ENCODE measurements around the gene PTPRA. TPM values are rescaled to one million over a fixed set of nuclear protein-coding genes. Genes with fewer than 3 reads are reported as not detected.
A peak's percentile ranks its signal among the peaks of the same experiment; 100 is the strongest.

Gene PTPRA
- total RNA-seq, 1 donor from 2014 or later, result 59.5 TPM

DNA sequence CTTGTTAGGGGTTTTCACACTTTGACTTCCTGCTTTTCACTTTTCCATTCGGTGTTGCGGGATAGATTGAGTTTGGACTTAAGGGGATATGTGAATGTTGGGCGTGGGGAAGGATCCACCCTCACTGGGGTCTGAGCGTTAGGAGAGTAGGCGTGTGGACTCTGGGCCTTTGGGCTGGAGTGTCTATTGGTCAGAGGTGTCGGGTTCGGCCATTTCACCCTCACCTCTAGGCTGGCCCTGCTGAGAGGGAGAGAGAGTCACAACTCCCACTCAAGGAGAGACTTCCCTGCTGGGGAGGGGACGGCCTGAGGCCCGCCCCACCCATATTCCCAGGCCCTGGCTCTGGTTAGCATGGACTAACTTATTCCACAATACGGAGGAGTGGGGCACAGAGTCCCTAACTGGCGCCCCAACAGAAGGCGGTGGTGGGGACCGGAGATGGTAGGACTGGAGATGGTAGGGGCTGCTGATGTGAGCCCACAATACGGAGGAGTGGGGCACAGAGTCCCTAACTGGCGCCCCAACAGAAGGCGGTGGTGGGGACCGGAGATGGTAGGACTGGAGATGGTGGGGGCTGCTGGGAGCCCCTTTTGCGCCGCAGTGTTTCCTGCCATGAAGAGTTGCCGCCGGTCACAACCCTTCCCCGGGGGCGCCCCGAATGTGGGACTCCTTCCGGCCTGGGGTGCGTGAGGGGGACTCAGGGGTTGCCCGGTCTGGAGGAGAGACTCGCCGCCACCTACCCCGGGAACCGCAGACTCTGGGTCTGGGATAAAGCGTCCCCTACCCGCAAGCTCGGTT is 1.4 kb upstream of the PTPRA start:
- no peak for DNase-seq
- Mint-ChIP-seq H3K36me3 (ENCODE audit: unreplicated experiment) (no peaks in the 10 kb centered on the region), H3K4me1 (ENCODE audit: low read depth, unreplicated experiment) (peaks cover 13% of the 10 kb centered on the region), H3K9me3 (ENCODE audit: unreplicated experiment) (no peaks in the 10 kb centered on the region), H3K27ac (ENCODE audit: unreplicated experiment) (no peak overlapping the region), H3K27me3 (ENCODE audit: unreplicated experiment) (peaks cover 5% of the 10 kb centered on the region), H3K4me3 (ENCODE audit: unreplicated experiment) (peak overlapping the region; percentile 92)
- no peak for TF ChIP-seq CTCF (IDR thresholded peaks at IDR 0.05; ENCODE audit: partially characterized antibody, unreplicated experiment)

GRCh38 chr20:2872459-2873009 is 747 bp upstream of the PTPRA start:
- Mint-ChIP-seq H3K36me3 (ENCODE audit: unreplicated experiment) (no peaks in the 10 kb centered on the region), H3K4me1 (ENCODE audit: low read depth, unreplicated experiment) (peaks cover 13% of the 10 kb centered on the region), H3K27ac (ENCODE audit: unreplicated experiment) (peak overlapping the region; percentile 75), H3K9me3 (ENCODE audit: unreplicated experiment) (no peaks in the 10 kb centered on the region), H3K27me3 (ENCODE audit: unreplicated experiment) (peaks cover 5% of the 10 kb centered on the region), H3K4me3 (ENCODE audit: unreplicated experiment) (peak overlapping the region; percentile 92)
- TF ChIP-seq CTCF (IDR thresholded peaks at IDR 0.05; ENCODE audit: partially characterized antibody, unreplicated experiment), result peak; percentile 36
- DNase-seq, result peak; percentile 72

DNA sequence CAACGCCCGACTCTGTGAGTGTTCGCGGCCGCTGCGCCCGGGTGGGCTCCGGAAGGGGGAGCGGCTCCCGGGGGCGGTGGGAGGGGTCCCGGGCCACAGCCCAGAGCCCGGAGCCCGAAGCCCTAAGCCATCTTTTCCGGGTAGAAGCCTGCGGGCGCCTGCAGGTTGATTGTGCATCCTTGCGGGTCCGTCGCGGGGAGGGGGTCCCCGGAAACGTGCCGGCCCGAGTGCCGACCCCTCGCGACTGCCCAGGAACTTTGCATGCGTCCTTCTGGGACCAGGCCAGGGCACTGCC is 413 bp downstream of the PTPRA start:
- TF ChIP-seq CTCF (IDR thresholded peaks at IDR 0.05; ENCODE audit: partially characterized antibody, unreplicated experiment), result no peak
- H3K4me1 Mint-ChIP-seq (ENCODE audit: low read depth, unreplicated experiment), result peaks cover 13% of the 10 kb centered on the region
- peak overlapping the region; percentile 81 for H3K4me3 Mint-ChIP-seq (ENCODE audit: unreplicated experiment)
- H3K27me3 Mint-ChIP-seq (ENCODE audit: unreplicated experiment), result peaks cover 5% of the 10 kb centered on the region
- DNase-seq, result no peak
- H3K9me3 Mint-ChIP-seq (ENCODE audit: unreplicated experiment), result no peaks in the 10 kb centered on the region
- no peak overlapping the region for H3K27ac Mint-ChIP-seq (ENCODE audit: unreplicated experiment)
- H3K36me3 Mint-ChIP-seq (ENCODE audit: unreplicated experiment), result no peaks in the 10 kb centered on the region

- H3K36me3 Mint-ChIP-seq (ENCODE audit: unreplicated experiment), result no peaks in the 10 kb centered on the region
- peaks cover 5% of the 10 kb centered on the region for H3K27me3 Mint-ChIP-seq (ENCODE audit: unreplicated experiment)
- no peaks in the 10 kb centered on the region for H3K9me3 Mint-ChIP-seq (ENCODE audit: unreplicated experiment)
- peaks cover 15% of the 10 kb centered on the region for H3K4me1 Mint-ChIP-seq (ENCODE audit: low read depth, unreplicated experiment)
- H3K4me3 Mint-ChIP-seq (ENCODE audit: unreplicated experiment), result peak overlapping the region; percentile 81
- H3K27ac Mint-ChIP-seq (ENCODE audit: unreplicated experiment), result peak overlapping the region; percentile 29
- DNase-seq, result no peak
- TF ChIP-seq CTCF (IDR thresholded peaks at IDR 0.05; ENCODE audit: partially characterized antibody, unreplicated experiment), result no peak
Measured at GRCh38 chr20:2874456-2874855, 1.2 kb downstream of the PTPRA start.

- Mint-ChIP-seq H3K4me3 (ENCODE audit: unreplicated experiment) (no peak overlapping the region), H3K27ac (ENCODE audit: unreplicated experiment) (peak overlapping the region; percentile 55), H3K27me3 (ENCODE audit: unreplicated experiment) (peaks cover 5% of the 10 kb centered on the region), H3K36me3 (ENCODE audit: unreplicated experiment) (no peaks in the 10 kb centered on the region), H3K4me1 (ENCODE audit: low read depth, unreplicated experiment) (peaks cover 14% of the 10 kb centered on the region), H3K9me3 (ENCODE audit: unreplicated experiment) (no peaks in the 10 kb centered on the region)
- DNase-seq, result no peak
- TF ChIP-seq CTCF (IDR thresholded peaks at IDR 0.05; ENCODE audit: partially characterized antibody, unreplicated experiment), result no peak
Measured at GRCh38 chr20:2875690-2876203, 2.5 kb downstream of the PTPRA start.
